NB4 (cell line): ENCODE results near the gene STRADA.

Experiments
- TF ChIP-seq, protein P1 (sequence below): IDR thresholded peaks from one replicate; pipeline ENCODE4 v1.5.1; 2012; ENCODE audit warnings: low read depth, low read length
- TF ChIP-seq, protein P2 (sequence below): IDR thresholded peaks from 2 replicates; pipeline ENCODE4 v1.6.1; 2011; ENCODE audit warnings: low read depth, low read length

DNA sequence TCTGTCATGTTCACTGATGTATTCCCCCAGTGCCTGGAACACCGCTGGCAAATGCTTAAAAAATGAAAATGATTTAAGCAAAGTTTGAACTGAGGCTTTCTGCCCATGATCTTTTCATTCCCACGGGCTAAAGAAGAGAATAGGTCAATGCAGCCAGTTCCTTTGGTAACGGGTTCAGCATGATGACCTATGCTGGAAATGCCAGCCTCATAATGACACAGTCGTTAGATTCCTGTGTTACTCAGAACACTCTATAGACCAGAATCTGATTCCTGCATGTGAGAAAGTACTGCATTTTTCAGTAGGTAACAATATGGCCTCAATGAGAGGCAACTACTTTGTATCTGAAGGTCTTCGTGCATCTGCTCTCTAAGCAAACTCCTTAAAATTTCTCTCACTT, 22.6 kb downstream of the STRADA start:
- TF ChIP-seq, protein P1, sequence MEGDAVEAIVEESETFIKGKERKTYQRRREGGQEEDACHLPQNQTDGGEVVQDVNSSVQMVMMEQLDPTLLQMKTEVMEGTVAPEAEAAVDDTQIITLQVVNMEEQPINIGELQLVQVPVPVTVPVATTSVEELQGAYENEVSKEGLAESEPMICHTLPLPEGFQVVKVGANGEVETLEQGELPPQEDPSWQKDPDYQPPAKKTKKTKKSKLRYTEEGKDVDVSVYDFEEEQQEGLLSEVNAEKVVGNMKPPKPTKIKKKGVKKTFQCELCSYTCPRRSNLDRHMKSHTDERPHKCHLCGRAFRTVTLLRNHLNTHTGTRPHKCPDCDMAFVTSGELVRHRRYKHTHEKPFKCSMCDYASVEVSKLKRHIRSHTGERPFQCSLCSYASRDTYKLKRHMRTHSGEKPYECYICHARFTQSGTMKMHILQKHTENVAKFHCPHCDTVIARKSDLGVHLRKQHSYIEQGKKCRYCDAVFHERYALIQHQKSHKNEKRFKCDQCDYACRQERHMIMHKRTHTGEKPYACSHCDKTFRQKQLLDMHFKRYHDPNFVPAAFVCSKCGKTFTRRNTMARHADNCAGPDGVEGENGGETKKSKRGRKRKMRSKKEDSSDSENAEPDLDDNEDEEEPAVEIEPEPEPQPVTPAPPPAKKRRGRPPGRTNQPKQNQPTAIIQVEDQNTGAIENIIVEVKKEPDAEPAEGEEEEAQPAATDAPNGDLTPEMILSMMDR: no peak
- TF ChIP-seq, protein P2, sequence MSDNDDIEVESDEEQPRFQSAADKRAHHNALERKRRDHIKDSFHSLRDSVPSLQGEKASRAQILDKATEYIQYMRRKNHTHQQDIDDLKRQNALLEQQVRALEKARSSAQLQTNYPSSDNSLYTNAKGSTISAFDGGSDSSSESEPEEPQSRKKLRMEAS: no peak
